IMR-90 (cell line): ENCODE measurements around the gene TMPRSS2. TPM values are rescaled to one million over a fixed set of nuclear protein-coding genes. Genes with fewer than 3 reads are reported as not detected.

ENCODE experiments used
- ATAC-seq: fragments of 200-7000 bp; cut with Tn5 transposase; 2 replicates; pipeline ENCODE4 v1.9.1; 2020; ENCODE audit warnings: low read depth, mild to moderate bottlenecking, moderate library complexity
- BruUV-seq: library from RNA; stranded (reverse); fragments of 400-500 nt; replicated peaks from 2 replicates; lab custom pipeline; 2021; lab: Mats Ljungman, UMichigan
- CTCF ChIA-PET: fragments of 300-600 bp; formaldehyde crosslinking; extraction: SDS; loops from one replicate; lab custom pipeline; 2021; ENCODE audit warnings: antibody characterized with exemption; lab: Yijun Ruan, JAX
- POLR2A ChIA-PET: fragments of 300-600 bp; sonication (Branson Sonifier 250); formaldehyde crosslinking; loops from one replicate; lab custom pipeline; 2022; ENCODE audit warnings: antibody characterized with exemption; ENCODE audit not compliant: unreplicated experiment; lab: Charles Lee
- DNase-seq: peaks from one replicate; pipeline ENCODE4 v3.0.0; 2013
- H2AFZ ChIP-seq: replicated peaks from 2 replicates; pipeline ENCODE3; 2013; ENCODE audit warnings: low read length, mild to moderate bottlenecking; ENCODE audit not compliant: poor library complexity
- H2AK5ac ChIP-seq: 2 replicates; pipeline ENCODE4 v1.6.1; 2013; ENCODE audit warnings: low read depth, low read length, inconsistent platforms
- H2AK9ac ChIP-seq: replicated peaks from 2 replicates; pipeline ENCODE3; 2013; ENCODE audit warnings: mild to moderate bottlenecking, low read depth, low read length, moderate library complexity; ENCODE audit not compliant: poor library complexity
- H2BK120ac ChIP-seq: 2 replicates; pipeline ENCODE4 v1.6.1; 2013; ENCODE audit warnings: low read depth, low read length, inconsistent platforms
- H2BK15ac ChIP-seq: 3 replicates; pipeline ENCODE4 v1.6.1; 2013; ENCODE audit warnings: low read depth, low read length, inconsistent platforms
- H2BK20ac ChIP-seq: 2 replicates; pipeline ENCODE4 v1.6.1; 2013; ENCODE audit warnings: low read depth, mild to moderate bottlenecking, inconsistent platforms, low read length, moderate library complexity
- H2BK5ac ChIP-seq: 2 replicates; pipeline ENCODE4 v1.6.1; 2013; ENCODE audit warnings: mild to moderate bottlenecking, low read depth, low read length, inconsistent platforms; ENCODE audit not compliant: poor library complexity, severe bottlenecking
- H3K14ac ChIP-seq: replicated peaks from 2 replicates; pipeline ENCODE4 v1.6.1; 2013; ENCODE audit warnings: low read depth, low read length, inconsistent platforms
- H3K18ac ChIP-seq: 2 replicates; pipeline ENCODE4 v1.6.1; 2013; ENCODE audit warnings: low read depth, low read length, control low read depth
- H3K23ac ChIP-seq: 2 replicates; pipeline ENCODE4 v1.6.1; 2013; ENCODE audit warnings: low read depth, low read length, inconsistent platforms
- H3K27ac ChIP-seq: 2 replicates; pipeline ENCODE4 v1.5.1; 2013; ENCODE audit warnings: mild to moderate bottlenecking, control low read depth, low read length; ENCODE audit not compliant: insufficient read depth
- H3K27me3 ChIP-seq: 2 replicates; pipeline ENCODE4 v1.6.1; 2013; ENCODE audit warnings: low read length; ENCODE audit not compliant: control insufficient read depth, insufficient read depth
- H3K36me3 ChIP-seq: 2 replicates; pipeline ENCODE4 v1.6.1; 2013; ENCODE audit warnings: low read length, mixed read lengths; ENCODE audit not compliant: control insufficient read depth, insufficient read depth
- H3K4ac ChIP-seq: 2 replicates; pipeline ENCODE4 v1.6.1; 2013; ENCODE audit warnings: low read depth, low read length, inconsistent platforms
- H3K4me1 ChIP-seq: 2 replicates; pipeline ENCODE4 v1.6.1; 2013; ENCODE audit warnings: low read length, mixed read lengths; ENCODE audit not compliant: control insufficient read depth, insufficient read depth
- H3K4me2 ChIP-seq: 2 replicates; pipeline ENCODE4 v1.6.1; 2013; ENCODE audit warnings: low read depth, mild to moderate bottlenecking, control low read depth, low read length, moderate library complexity
- H3K4me3 ChIP-seq: 2 replicates; pipeline ENCODE4 v1.5.1; 2013; ENCODE audit warnings: low read depth, mild to moderate bottlenecking, control low read depth, low read length, moderate library complexity; ENCODE audit not compliant: insufficient read depth
- H3K56ac ChIP-seq: 2 replicates; pipeline ENCODE4 v1.6.1; 2013; ENCODE audit warnings: low read length, inconsistent platforms; ENCODE audit not compliant: insufficient read depth; ENCODE audit errors: extremely low read depth
- H3K79me1 ChIP-seq, 2 experiments: 2 replicates each; pipeline ENCODE4 v1.6.1; 2013; ENCODE audit warnings: low read length in 2 of 2, inconsistent platforms in 1 of 2, low read depth in 1 of 2
- H3K9ac ChIP-seq: 2 replicates; pipeline ENCODE4 v1.6.1; 2013; ENCODE audit warnings: low read depth, low read length, control low read depth
- H3K9me1 ChIP-seq: 2 replicates; pipeline ENCODE4 v1.6.1; 2013; ENCODE audit warnings: low read length, inconsistent platforms; ENCODE audit not compliant: insufficient read depth
- H3K9me3 ChIP-seq: 2 replicates; pipeline ENCODE4 v1.6.1; 2013; ENCODE audit warnings: low read length; ENCODE audit not compliant: control insufficient read depth, insufficient read depth
- H4K20me1 ChIP-seq: 2 replicates; pipeline ENCODE4 v1.6.1; 2013; ENCODE audit warnings: low read length, inconsistent platforms; ENCODE audit not compliant: insufficient read depth
- H4K5ac ChIP-seq: 2 replicates; pipeline ENCODE4 v1.6.1; 2013; ENCODE audit warnings: mild to moderate bottlenecking, low read depth, low read length, control low read depth
- H4K8ac ChIP-seq, 2 experiments: 2 replicates each; pipeline ENCODE4 v1.6.1; 2013; ENCODE audit warnings: low read depth in 2 of 2, low read length in 2 of 2, control low read depth in 1 of 2, inconsistent platforms in 1 of 2
- H4K91ac ChIP-seq: 2 replicates; pipeline ENCODE4 v1.6.1; 2013; ENCODE audit warnings: low read depth, low read length, inconsistent platforms; ENCODE audit not compliant: insufficient read depth
- BHLHE40 ChIP-seq: fragments of 150-350 bp; IDR thresholded peaks from 2 replicates; pipeline ENCODE4 v1.6.1; 2016; ENCODE audit warnings: mild to moderate bottlenecking, low read depth, low read length
- CHD1 ChIP-seq: IDR thresholded peaks from 2 replicates; pipeline ENCODE4 v1.6.1; 2012; ENCODE audit warnings: low read depth, low read length, improper control_type of control experiment
- CTCF ChIP-seq: conservative IDR thresholded peaks from 2 replicates; pipeline ENCODE4 v1.5.1; 2012; ENCODE audit warnings: mild to moderate bottlenecking, low read depth, low read length, improper control_type of control experiment
- FOS ChIP-seq: fragments of 150-350 bp; IDR thresholded peaks from 2 replicates; pipeline ENCODE4 v1.6.1; 2016; ENCODE audit warnings: low read depth, low read length
- WGBS, 2 experiments: methylation state at CpG; one replicate each; pipeline versions ENCODE4 v1.1.5 to v1.1.7; 2013; ENCODE audit warnings: missing lambda C conversion rate in 2 of 2; ENCODE audit not compliant: insufficient read length in 1 of 2; ENCODE audit errors: extremely low coverage in 2 of 2; 5-methylcytosine and 5-hydroxymethylcytosine counted together
- dilution Hi-C: fragments of 300-500 bp; cut with HindIII; formaldehyde crosslinking; loops from one replicate; pipeline ENCODE4 v1.14.3; 2018; ENCODE audit warnings: low sequenced_read_pairs; ENCODE audit not compliant: unreplicated experiment
- in situ Hi-C: fragments of 300-500 bp; cut with MboI; formaldehyde crosslinking; loops from 3 replicates; pipeline ENCODE4 v1.14.3; 2019; ENCODE audit warnings: low sequenced_read_pairs, inconsistent platforms, mixed read lengths
- intact Hi-C: fragments of 100-400 bp; cut with micrococcal nuclease; formaldehyde crosslinking; loops from 2 replicates; pipeline ENCODE4 v1.10.0; 2022
- polyA plus RNA-seq, 3 experiments: library from polyadenylated mRNA; depleted of rRNA; stranded (reverse); fragments of >200 nt; gene quantifications; 2 replicates each; pipeline ENCODE4 v1.2.3, GENCODE V29; 2012; ENCODE audit warnings: low replicate concordance in 1 of 3
- total RNA-seq: library from RNA; depleted of rRNA; stranded (reverse); fragments of >200 nt; gene quantifications from 2 replicates; pipeline ENCODE4 v1.2.3, GENCODE V29; 2012
- TF ChIP-seq, protein P1 (sequence below): fragments of 150-350 bp; IDR thresholded peaks from 2 replicates; pipeline ENCODE4 v1.6.1; 2016; ENCODE audit warnings: low read depth, mild to moderate bottlenecking, low read length, moderate library complexity, borderline replicate concordance

Gene TMPRSS2
- total and polyA plus RNA-seq, 2 of the 4 experiments (the other 2 are of a cell fraction): not detected

- TF ChIP-seq CTCF: no peak
These were observed 55.9 kb downstream of the TMPRSS2 start (continued) for GRCh38 chr21:41451753-41452676.

DNA sequence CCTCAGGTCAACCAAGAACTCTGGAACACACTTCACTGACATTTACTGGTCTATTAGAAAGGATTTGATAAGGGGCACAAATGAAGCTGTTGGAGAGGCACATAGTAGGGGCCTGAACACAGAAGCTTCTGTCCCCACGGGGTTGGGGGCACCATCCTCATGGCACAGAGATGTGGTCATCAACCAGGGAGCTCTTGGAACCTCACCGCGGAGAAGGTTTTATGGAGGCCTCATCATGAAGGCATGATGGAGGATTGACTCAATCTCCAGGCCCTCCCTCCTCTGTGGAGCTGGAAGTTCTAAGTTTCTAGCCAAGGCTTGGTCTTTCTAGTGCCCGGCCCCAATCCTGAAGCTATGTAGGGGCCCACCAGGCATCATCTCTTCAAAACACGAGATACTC, 58.3 kb downstream of the TMPRSS2 start:
- TF ChIP-seq FOS (no peak), BHLHE40 (no peak), CHD1 (no peak)
- TF ChIP-seq, protein P1, sequence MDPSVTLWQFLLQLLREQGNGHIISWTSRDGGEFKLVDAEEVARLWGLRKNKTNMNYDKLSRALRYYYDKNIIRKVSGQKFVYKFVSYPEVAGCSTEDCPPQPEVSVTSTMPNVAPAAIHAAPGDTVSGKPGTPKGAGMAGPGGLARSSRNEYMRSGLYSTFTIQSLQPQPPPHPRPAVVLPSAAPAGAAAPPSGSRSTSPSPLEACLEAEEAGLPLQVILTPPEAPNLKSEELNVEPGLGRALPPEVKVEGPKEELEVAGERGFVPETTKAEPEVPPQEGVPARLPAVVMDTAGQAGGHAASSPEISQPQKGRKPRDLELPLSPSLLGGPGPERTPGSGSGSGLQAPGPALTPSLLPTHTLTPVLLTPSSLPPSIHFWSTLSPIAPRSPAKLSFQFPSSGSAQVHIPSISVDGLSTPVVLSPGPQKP: no peak
- intact Hi-C loops: no loop called here
- BruUV-seq: no TSS peak

More for the DNA sequence above, 58.3 kb downstream of the TMPRSS2 start:
- H4K91ac ChIP-seq: no peak overlapping the region
- H3K27me3 ChIP-seq: no peaks in the 10 kb centered on the region
- H4K8ac ChIP-seq: no peak overlapping the region
- H4K5ac ChIP-seq: no peak overlapping the region
- H3K36me3 ChIP-seq: no peaks in the 10 kb centered on the region
- H3K23ac ChIP-seq: no peak overlapping the region
- no peak overlapping the region for H2BK120ac ChIP-seq
- in situ Hi-C loops (loop anchor here (10.0 kb wide), 1 partner anchor 325 kb away; no protein-coding TSS in a partner anchor), dilution Hi-C loops (no loop called here)
- ChIA-PET CTCF (no interaction called here), POLR2A (no interaction called here)
- no peak overlapping the region for H3K56ac ChIP-seq
- no peak overlapping the region for H3K4ac ChIP-seq
- H3K9me1 ChIP-seq: no peaks in the 10 kb centered on the region
- H3K4me1 ChIP-seq: no peaks in the 10 kb centered on the region
- no peak overlapping the region for H3K4me3 ChIP-seq
- DNase-seq (no peak), ATAC-seq (no peak)
- H2AK9ac ChIP-seq: no peak overlapping the region
- no peak overlapping the region for H2BK20ac ChIP-seq
- no peak overlapping the region for H2BK5ac ChIP-seq
- WGBS, 2 experiments: no CpG with 5 or more reads among the region's 5 CpGs
- H3K27ac ChIP-seq: no peak overlapping the region
- H3K14ac ChIP-seq: no peak overlapping the region
- H3K79me1 ChIP-seq: no peaks in the 10 kb centered on the region
- no peaks in the 10 kb centered on the region for H3K9me3 ChIP-seq
- H2AFZ ChIP-seq: no peak overlapping the region
- H2AK5ac ChIP-seq: no peak overlapping the region
- no peak overlapping the region for H3K9ac ChIP-seq
- no peak overlapping the region for H3K4me2 ChIP-seq
- no peaks in the 10 kb centered on the region for H4K20me1 ChIP-seq
- H2BK15ac ChIP-seq: no peak overlapping the region
- H3K18ac ChIP-seq: no peak overlapping the region
